GM20431 (cell line): ENCODE data around the gene SKA2.
"Not testable (repeated sequence)": the region's sequence is repeated elsewhere in the genome, so short reads cannot be mapped to it uniquely, and the experiment has no call there.

Experiments used
- in situ Hi-C: fragments of 300-500 bp; cut with MseI, MboI; formaldehyde crosslinking; loops from one replicate; pipeline ENCODE4 v1.15.0; 2020; ENCODE audit warnings: low sequenced_read_pairs; ENCODE audit not compliant: unreplicated experiment

Gene SKA2

DNA sequence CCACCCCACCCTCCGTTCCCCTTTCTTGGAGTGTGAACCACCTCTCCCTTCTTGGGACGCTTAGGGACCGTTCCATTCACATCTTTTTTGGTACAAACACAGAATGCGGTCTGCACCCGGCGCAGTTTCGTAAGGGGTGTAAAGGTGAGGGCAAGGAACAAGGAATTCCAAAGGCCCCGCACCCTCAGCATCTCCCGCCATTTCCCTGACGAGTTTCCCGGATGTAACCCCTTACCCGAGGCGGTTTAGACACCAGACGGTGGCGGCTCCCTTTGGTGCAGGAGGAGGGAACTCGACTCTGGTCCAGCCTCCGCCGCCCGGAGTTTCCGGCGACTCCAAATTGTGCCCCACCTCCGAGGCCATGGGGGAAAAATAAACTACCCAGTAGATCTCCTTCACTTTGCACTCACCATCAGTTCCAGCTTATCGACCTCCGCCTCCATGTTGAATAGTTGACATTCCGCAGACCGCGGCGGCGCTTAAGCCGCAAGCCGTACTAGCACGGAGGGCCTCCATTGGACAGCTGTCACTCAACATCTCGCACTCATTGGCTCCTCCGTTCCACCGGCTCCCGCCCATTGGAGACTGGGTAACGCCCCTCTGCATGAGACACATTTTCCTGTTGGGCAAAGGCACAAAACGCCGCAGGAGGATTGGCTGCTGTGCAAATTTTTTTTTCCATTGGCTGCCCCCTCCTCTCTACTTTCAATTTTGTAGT, at the start of gene SKA2:
Gene SKA2 (minus strand): TSS at position 466 of the 718 bp plus-strand sequence. CDS start 23 bp downstream, at position 443.
- in situ Hi-C loops, result no loop called here

DNA sequence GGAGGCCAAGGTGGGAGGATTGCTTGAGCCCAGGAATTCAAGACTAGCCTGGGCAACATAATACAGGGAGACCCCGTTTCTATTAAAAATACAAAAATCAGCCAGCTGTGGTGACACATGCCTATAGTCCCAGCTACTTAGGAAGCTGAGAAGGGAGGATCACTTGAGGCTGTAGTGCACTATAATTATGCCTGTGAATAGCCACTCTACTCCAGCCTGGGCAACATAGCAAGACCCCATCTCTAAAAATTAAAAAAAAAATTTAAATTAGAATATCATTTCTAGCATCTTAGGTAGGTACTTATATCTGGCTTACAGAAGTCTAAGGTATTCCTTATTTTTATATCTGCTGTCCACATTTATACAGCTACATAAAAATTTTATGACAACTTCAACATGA, 47.3 kb upstream of the SKA2 start:
- in situ Hi-C loops, result no loop called here

- in situ Hi-C loops, result no loop called here
Measured at GRCh38 chr17:59199398-59199797, 44.4 kb upstream of the SKA2 start.

GRCh38 chr17:59193336-59193862, 38.4 kb upstream of the SKA2 start:
- in situ Hi-C loops, result no loop called here

DNA sequence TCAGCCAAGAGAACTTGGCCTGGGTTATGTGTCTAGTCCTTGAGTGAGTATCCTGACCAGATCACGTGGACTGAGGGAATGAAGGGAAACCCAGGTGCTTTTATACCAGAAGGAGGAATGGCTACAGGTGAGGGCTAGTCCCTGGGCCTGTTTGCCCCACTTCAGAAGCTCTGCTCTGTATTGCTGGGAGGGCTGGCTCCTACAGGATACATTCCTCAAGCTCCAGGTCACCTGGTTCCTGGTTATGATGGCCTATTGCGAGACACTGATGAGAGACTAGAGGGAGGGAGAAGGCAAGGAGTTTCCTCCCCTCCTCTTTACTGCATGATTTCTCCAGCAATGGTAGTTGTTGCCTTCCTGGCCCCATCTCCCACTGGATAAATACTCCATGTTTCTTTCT, 35.8 kb upstream of the SKA2 start:
- in situ Hi-C loops, result no loop called here

DNA sequence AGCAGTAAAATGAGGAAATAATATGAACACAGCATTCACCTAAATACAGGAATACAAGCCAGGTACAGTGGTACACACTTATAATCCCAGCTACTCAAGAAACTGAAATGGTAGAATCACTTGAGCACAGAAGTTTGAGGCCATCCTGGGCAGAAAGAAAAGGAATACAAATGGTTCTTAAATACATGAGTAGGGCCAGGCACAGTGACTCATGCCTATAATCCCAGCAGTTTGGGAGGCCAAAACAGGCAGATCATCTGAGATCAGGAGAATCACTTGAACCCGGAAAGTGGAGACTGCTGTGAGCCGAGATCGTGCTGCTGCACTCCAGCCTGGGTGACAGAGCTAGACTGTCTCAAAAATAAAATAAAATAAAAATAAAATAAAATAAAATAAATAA, 31.9 kb upstream of the SKA2 start:
- in situ Hi-C loops, result no loop called here

- in situ Hi-C loops, result no loop called here
Measured at GRCh38 chr17:59185997-59186396, 31.0 kb upstream of the SKA2 start.

GRCh38 chr17:59181481-59181880, 26.5 kb upstream of the SKA2 start:
- in situ Hi-C loops, result no loop called here

- in situ Hi-C loops, result no loop called here
Measured at GRCh38 chr17:59180626-59181025, 25.6 kb upstream of the SKA2 start.

DNA sequence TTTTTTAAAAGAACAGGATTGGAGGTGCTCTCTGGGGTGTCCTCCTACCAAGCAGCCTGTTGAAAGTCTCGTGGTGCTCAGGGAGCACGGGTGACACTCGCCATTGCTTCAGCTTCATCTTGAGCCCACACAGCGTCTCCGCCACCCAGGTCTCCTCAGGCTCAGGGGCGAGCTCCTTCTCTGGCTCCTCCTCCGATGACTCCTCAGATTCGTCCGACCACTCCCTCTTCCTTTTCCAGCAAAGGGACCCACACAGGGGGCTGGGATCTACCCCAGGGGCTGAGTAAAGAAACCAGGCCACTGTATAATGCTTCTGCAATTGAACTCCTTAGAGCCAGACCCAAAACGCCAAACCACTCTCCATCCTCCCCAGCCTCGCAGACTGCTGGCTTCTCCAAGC, 24.6 kb upstream of the SKA2 start:
- in situ Hi-C loops, result not testable (repeated sequence)

DNA sequence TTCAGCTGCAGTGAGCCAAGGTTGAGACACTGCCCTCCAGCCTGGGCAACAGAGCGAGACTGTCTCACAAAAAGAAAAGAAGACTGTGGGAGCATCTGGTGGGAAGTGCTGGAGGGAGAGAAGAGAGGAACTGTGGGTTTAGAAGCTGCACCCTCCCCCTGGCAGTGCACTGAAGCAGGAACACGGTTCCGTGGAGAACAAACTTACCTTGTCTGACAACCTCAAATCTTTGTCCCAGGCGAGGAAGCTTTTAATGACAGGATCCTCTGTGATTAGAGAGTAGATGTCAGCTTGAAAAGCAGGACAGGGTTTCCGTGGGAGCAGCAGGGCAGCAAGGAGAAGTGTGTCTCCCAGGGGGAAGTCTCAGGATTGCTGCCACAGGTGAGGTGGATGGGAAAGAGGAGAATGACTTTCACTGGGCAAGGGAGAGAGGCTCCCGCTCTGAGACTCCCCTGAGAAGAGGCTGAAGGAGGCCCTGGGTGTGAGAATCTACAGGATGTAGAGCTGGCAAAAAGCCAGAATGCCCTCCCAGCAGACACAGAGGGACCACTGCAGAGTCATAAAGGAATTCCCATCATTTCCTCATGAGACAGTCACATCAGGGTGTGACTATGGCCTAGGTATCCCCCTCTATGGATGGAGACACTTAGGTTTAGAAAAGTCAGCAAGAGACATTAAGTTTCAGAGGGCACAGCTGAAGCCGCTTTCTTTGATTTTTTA, 23.4 kb upstream of the SKA2 start:
- in situ Hi-C loops, result no loop called here

- in situ Hi-C loops, result no loop called here
Measured at GRCh38 chr17:59175076-59175475, 20.1 kb upstream of the SKA2 start.

GRCh38 chr17:59174671-59175070, 19.7 kb upstream of the SKA2 start:
- in situ Hi-C loops, result no loop called here

DNA sequence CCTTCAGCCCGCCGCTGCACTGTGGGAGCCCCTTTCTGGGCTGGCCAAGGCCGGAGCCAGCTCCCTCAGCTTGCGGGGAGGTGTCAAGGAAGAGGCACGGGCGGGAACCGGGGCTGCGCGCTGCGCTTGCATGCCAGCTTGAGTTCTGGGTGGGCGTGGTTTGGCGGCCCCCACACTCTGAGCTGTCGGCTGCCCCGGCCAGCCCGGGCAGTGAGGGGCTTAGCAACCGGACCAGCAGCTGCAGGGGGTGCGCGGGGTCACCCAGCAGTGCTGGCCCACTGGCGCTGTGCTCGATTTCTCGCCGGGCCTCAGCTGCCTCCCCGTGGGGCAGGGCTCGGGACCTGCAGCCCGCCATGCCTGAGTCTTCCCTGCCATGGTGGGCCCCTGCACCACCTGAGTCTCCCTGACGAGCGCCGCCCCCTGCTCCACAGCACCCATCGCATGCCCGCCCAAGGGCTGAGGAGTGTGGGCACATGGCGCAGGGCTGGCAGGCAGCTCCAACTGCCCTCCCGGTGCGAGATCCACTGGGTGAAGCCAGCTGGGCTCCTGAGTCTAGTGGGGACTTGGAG, 17.5 kb upstream of the SKA2 start:
- in situ Hi-C loops, result no loop called here

- in situ Hi-C loops, result no loop called here
Measured at GRCh38 chr17:59167571-59168001, 12.6 kb upstream of the SKA2 start.

DNA sequence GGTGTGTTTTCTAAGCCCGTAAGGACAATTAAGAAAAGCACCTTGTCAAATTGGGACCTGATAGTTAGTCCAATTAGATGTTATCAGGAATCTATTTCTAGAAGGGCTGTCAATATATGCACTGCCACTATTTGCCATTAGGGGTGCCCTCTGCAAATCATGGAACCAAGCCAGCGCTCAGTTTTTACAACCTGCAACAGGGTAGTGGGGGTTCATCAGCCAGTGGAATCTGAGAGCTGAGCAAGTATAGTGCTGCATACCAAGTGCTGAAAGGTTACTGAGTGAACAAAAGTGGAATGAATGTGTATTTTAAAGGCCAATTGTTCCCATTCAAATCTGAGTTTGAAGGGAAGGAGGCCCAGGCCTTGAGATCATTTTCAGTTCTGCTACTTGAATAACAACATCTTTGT, 11.0 kb upstream of the SKA2 start:
- in situ Hi-C loops, result no loop called here

DNA sequence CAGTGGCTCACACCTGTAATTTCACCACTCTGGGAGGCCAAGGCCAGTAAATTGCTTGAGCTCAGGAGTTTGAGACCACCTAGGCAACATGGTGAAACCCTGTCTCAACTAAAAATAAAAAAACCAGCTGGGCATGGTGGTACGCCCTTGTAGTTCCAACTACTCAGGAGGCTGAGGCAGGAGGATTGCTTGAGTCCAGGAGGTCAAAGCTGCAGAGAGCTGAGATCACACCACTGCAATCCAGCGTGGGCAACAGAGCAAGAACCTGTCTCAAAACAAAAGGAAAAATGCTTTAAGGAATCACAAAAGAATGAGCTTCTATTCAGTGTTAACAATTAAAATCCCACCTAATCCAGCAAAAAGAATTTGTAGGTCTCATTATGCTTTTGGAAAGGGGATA, 6.5 kb upstream of the SKA2 start:
- in situ Hi-C loops, result no loop called here

GRCh38 chr17:59160157-59161025, 5.4 kb upstream of the SKA2 start:
- in situ Hi-C loops, result no loop called here

GRCh38 chr17:59155439-59156177, 622 bp upstream of the SKA2 start, which contains the start of gene PRR11:
TSS of gene PRR11 (plus strand) at chr17:59155746. CDS start at chr17:59169753, 14,007 bp downstream.
- in situ Hi-C loops, result no loop called here
